A673 (cell line): ENCODE measurements around the gene CMIP.

Experiments
- EZH2 ChIP-seq: fragments of 200-600 bp; sonication (generic); IDR thresholded peaks from 2 replicates; pipeline ENCODE4 v1.6.1; 2017; ENCODE audit warnings: borderline replicate concordance, low read depth, mild to moderate bottlenecking, mixed read lengths, antibody characterized with exemption, low read length; ENCODE audit not compliant: poor library complexity, severe bottlenecking
- TF ChIP-seq, protein P1 (sequence below): fragments of 300-800, 200-600 bp; sonication (generic); conservative IDR thresholded peaks from 2 replicates; pipeline ENCODE4 v1.5.1; 2017; ENCODE audit warnings: low read depth, mild to moderate bottlenecking, antibody characterized with exemption, low read length, moderate library complexity, mixed read lengths

- TF ChIP-seq, protein P1, sequence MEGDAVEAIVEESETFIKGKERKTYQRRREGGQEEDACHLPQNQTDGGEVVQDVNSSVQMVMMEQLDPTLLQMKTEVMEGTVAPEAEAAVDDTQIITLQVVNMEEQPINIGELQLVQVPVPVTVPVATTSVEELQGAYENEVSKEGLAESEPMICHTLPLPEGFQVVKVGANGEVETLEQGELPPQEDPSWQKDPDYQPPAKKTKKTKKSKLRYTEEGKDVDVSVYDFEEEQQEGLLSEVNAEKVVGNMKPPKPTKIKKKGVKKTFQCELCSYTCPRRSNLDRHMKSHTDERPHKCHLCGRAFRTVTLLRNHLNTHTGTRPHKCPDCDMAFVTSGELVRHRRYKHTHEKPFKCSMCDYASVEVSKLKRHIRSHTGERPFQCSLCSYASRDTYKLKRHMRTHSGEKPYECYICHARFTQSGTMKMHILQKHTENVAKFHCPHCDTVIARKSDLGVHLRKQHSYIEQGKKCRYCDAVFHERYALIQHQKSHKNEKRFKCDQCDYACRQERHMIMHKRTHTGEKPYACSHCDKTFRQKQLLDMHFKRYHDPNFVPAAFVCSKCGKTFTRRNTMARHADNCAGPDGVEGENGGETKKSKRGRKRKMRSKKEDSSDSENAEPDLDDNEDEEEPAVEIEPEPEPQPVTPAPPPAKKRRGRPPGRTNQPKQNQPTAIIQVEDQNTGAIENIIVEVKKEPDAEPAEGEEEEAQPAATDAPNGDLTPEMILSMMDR, result no peak
- no peak for TF ChIP-seq EZH2
Measured at GRCh38 chr16:81424771-81425170, 19.8 kb upstream of the CMIP start.
